HG02840 (cell line): ENCODE results near the gene GCAT.
"Not testable (repeated sequence)": the region's sequence is repeated elsewhere in the genome, so short reads cannot be mapped to it uniquely, and the experiment has no call there.

Source experiments
- ATAC-seq: cut with Tn5 transposase; IDR thresholded peaks from one replicate; pipeline ENCODE4 v1.9.1; 2021; ENCODE audit warnings: mild to moderate bottlenecking, moderate library complexity, moderate number of reproducible peaks; ENCODE audit not compliant: unreplicated experiment, low FRiP score

GCAT gene

GRCh38 chr22:37781434-37782059, 26.2 kb upstream of the GCAT start:
- ATAC-seq: no peak

DNA sequence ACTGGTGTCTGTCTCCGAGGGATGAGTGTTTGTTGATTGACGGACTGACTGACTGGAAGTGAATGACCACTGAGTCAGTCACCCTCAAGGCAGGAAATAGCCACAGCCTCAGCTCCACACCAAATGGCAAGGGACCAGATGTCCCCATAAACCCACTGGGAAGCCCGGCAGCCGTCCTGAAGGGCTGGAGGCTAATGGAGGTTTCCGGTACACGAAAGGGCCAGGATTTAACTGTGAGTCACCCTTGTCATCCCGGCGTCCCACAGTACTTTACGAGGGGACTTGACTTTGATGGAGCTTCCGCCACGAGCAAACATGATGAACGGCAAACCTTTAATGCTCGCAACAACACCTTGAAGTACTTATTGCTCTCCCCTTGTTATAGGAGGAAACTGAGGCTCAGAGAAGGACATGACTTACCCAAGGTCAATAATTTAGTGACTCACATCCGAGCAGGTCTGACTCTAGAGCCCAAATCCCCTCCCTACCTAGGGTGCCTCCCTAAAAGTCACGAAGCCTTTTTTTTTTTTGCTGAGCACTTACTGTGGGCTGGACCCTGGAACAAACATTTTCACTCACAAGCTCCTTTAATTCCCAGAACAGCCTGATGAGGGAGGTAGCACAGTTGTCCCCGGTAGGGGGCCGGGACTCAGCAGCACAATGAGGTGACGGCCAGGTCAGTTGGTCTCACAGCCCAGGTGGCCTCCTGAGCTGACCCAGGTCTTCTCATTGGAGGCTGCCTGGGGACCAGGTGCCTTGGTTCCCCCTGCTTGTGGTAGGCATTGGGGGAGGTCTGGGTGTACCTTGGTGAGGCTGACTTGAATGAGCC, 25.2 kb upstream of the GCAT start:
- no peak for ATAC-seq

- no peak for ATAC-seq
These were observed 22.8 kb upstream of the GCAT start for GRCh38 chr22:37784829-37785495.

DNA sequence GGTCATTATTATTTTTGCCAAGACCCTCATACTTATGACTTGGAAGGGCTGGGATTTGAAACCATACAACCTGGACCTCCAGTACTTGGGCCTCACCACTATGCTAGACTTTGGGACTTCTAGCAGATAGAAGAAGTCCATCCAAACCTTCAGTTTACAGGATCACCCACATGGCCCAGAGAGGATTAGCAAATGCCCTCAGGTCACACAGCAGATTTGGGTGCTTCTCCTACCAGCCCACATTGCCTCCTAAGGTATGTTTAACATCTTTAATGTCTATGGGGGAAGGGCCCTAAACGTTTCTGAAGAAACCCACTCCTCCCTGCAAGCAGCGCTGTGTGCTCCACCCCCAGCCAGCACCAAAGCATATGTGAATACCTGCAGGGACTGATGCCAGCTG, 17.5 kb upstream of the GCAT start:
- ATAC-seq: no peak

DNA sequence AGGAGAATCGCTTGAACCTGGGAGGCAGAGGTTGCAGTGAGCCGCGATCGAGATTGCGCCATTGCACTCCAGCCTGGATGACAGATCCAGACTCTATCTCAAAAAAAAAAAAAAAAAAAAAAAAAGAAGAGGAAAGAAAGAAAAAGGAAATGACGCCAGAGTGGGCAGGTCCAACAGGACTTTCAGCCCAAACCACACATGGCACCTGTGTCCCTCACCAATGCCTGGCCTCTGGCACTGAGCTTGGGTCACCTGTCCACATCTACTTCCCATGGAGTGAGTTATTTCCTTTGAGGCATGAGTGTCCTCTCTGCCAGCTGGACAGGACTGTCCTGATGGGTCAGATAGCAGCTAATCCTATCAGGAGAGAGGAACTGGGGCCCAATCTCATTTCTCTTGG, 15.2 kb upstream of the GCAT start:
- ATAC-seq: no peak

DNA sequence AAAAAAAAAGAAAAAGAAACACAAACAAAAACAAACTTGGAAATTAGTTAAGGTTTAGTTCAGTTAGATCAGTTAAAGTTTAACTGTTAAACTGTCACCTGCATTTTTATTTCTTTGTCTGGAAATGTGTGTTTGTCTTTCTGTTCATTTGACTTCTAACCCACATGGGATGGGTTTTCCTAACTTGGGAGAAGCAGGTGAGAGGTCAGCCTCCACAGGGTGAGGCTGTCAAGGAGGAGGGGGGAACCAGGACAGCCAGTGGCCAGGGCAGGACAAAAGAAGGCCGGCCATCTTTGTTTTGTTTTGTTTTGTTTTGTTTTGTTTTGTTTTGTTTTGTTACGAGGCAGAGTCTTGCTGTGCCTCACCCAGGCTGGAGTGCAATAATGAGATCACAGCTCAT, 13.4 kb upstream of the GCAT start:
- ATAC-seq: no peak

- no peak for ATAC-seq
These were observed 11.7 kb upstream of the GCAT start for GRCh38 chr22:37796079-37796478.

- ATAC-seq: not testable (repeated sequence)
These were observed 10.5 kb upstream of the GCAT start for GRCh38 chr22:37797259-37797658.

GRCh38 chr22:37797874-37798500, 9.7 kb upstream of the GCAT start:
- ATAC-seq: no peak

DNA sequence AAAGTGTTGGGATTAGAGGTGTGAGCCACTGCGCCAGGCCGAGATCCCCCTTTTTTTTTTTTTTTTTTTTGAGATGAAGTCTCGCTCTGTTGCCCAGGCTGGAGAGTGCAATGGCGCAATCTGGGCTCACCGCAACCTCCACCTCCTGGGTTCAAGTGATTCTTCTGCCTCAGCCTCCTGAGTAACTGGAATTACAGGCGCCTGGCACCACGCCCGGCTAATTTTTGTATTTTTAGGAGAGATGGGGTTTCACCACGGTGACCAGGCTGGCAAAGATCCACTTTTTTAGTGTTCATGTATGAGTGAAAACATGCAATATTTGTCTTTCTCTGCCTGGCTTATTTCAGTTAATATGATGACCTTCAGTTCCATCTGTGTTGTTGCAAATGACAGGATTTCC, 7.8 kb upstream of the GCAT start:
- not testable (repeated sequence) for ATAC-seq

DNA sequence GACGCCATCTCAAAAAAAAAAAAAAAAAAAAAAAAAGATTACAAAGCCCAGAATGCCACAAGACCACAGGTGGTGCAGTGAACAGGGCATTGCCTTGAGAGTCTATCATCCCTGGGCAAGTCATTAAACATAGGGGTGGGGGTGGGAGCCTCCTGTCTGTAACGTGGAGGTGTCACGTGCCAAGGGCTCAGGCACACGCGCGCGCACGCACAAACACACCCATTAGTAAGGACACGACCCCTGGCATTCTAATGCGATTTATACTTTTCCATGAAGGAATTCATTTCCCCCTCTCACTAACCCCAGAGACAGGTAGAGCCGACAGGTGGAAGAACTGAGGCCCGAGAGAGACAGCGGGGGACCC, 5.8 kb upstream of the GCAT start:
- ATAC-seq: no peak

GRCh38 chr22:37802310-37803194, 5.2 kb upstream of the GCAT start:
- ATAC-seq: no peak

DNA sequence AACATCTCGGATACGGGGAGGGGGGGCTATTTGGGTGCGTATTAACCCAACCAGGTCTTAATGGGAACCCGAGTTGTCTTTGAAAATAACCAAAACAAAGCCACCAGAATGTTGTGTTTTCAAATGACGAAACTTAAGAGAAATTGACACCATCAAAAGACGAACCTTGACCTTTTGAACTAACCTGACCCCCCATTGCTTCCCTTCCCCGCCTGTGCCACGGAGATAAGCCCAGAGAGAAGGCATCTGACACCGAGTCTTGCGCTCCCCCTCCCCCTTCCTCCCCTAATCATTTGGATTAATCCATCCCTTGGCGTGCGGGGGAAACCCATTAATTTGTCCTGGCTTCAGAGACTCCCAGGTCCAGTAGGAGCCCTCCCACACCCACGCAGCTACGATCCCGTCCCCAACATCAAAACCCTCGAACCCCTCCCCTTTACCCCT, 4.5 kb upstream of the GCAT start:
- ATAC-seq: no peak

- ATAC-seq: no peak
These were observed 3.9 kb upstream of the GCAT start for GRCh38 chr22:37803639-37804351.

DNA sequence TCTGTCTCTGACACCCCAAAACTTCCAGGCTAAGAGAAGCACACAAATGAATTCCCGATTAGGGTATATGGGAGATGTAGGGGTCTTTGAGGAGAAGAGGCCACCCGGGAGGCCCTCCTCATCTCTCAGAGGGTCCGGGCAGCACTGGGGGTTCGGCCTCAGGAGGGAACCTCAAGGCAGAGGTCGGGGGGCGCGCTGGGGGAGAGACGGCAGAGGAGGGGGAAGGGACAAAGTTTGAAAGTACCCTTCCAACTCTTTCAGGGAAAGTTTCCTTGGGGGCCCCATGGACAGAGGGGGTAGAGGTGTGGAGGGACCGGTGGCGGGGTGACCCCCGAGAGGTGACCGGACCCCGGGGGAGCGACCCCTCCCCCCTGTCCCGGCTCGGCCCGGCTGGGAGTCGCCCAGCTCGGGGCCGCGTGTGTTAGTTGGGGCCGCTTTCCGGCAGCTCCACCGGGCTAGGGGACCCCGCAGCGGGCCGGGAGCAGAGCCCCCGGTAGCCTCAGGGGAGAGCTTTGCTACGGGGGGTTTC, 3.3 kb upstream of the GCAT start:
- ATAC-seq: no peak

- ATAC-seq: no peak
These were observed 2.6 kb upstream of the GCAT start for GRCh38 chr22:37804881-37805809.

DNA sequence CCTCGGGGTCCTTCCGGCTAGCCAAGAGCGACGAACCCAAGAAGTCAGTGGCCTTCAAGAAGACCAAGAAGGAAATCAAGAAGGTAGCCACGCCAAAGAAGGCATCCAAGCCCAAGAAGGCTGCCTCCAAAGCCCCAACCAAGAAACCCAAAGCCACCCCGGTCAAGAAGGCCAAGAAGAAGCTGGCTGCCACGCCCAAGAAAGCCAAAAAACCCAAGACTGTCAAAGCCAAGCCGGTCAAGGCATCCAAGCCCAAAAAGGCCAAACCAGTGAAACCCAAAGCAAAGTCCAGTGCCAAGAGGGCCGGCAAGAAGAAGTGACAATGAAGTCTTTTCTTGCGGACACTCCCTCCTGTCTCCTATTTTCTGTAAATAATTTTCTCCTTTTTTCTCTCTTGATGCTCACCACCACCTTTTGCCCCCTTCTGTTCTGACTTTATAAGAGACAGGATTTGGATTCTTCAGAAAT, 1.9 kb upstream of the GCAT start:
- no peak for ATAC-seq
